Eye (tissue), 1 donor: ENCODE data around the gene DCTN1.
"Not testable (repeated sequence)": the region's sequence is repeated elsewhere in the genome, so short reads cannot be mapped to it uniquely, and the experiment has no call there.

ENCODE experiments used
- DNase-seq: peaks from one replicate; pipeline ENCODE4 v3.0.0-alpha.2; 2015

Gene DCTN1

GRCh38 chr2:74379851-74380789 is at the start of gene DCTN1:
Gene DCTN1 (minus strand): TSS chr2:74380311. CDS start chr2:74380037, 274 bp downstream.
- peak; percentile 83 for DNase-seq

- DNase-seq = no peak
Measured at GRCh38 chr2:74428675-74429074, 48.6 kb upstream of the DCTN1 start.

- no peak for DNase-seq
Measured at GRCh38 chr2:74427551-74427950, 47.4 kb upstream of the DCTN1 start.

GRCh38 chr2:74426181-74426758 is 46.2 kb upstream of the DCTN1 start:
- no peak for DNase-seq

GRCh38 chr2:74425523-74425922 is 45.4 kb upstream of the DCTN1 start:
- DNase-seq = no peak

- DNase-seq = no peak
Measured at GRCh38 chr2:74424995-74425406, 44.9 kb upstream of the DCTN1 start.

- DNase-seq = no peak
Measured at GRCh38 chr2:74424139-74424992, 44.3 kb upstream of the DCTN1 start.

- no peak for DNase-seq
Measured at GRCh38 chr2:74423231-74424095, 43.4 kb upstream of the DCTN1 start.

- DNase-seq = peak; percentile 96
Measured at GRCh38 chr2:74421221-74421870, 41.2 kb upstream of the DCTN1 start, which contains the start of the genes C2orf81 and WDR54. Gene C2orf81 (minus strand): TSS chr2:74421619. CDS start chr2:74421560, 59 bp downstream. Gene WDR54 (plus strand): TSS chr2:74421730. CDS start chr2:74422154, 424 bp downstream.

- DNase-seq = not testable (repeated sequence)
Measured at GRCh38 chr2:74420443-74421103, 40.5 kb upstream of the DCTN1 start.

GRCh38 chr2:74420006-74420405 is 39.9 kb upstream of the DCTN1 start:
- no peak for DNase-seq

GRCh38 chr2:74419345-74419744 is 39.2 kb upstream of the DCTN1 start:
- no peak for DNase-seq

GRCh38 chr2:74418312-74418711 is 38.2 kb upstream of the DCTN1 start:
- DNase-seq = no peak

- DNase-seq = no peak
Measured at GRCh38 chr2:74417763-74418162, 37.7 kb upstream of the DCTN1 start.

- DNase-seq = no peak
Measured at GRCh38 chr2:74417197-74417596, 37.1 kb upstream of the DCTN1 start.

- no peak for DNase-seq
Measured at GRCh38 chr2:74416778-74417177, 36.7 kb upstream of the DCTN1 start.

GRCh38 chr2:74415762-74416395 is 35.8 kb upstream of the DCTN1 start:
- no peak for DNase-seq

- DNase-seq = peak; percentile 84
Measured at GRCh38 chr2:74414881-74415761, 35.0 kb upstream of the DCTN1 start.

GRCh38 chr2:74414441-74414840 is 34.3 kb upstream of the DCTN1 start:
- no peak for DNase-seq
